ENCODE results near the gene GPR135.

GPR135 gene

GRCh38 chr14:59490756-59491155 is 25.6 kb upstream of the GPR135 start:
- TF ChIP-seq EGR1 (IDR thresholded peaks at IDR 0.05) (no peak), TCF12 (IDR thresholded peaks at IDR 0.05; ENCODE audit: low read depth) (no peak), RAD21 (IDR thresholded peaks at IDR 0.05; ENCODE audit: low read depth) (no peak), USF1 (IDR thresholded peaks at IDR 0.05) (no peak), TEAD4 (IDR thresholded peaks at IDR 0.05) (no peak), FOXM1 (IDR thresholded peaks at IDR 0.05; ENCODE audit: borderline replicate concordance, low read depth) (no peak), ZBTB7A (IDR thresholded peaks at IDR 0.05; ENCODE audit: low read depth) (no peak), EP300 (IDR thresholded peaks at IDR 0.05; ENCODE audit: borderline replicate concordance) (no peak), REST (IDR thresholded peaks at IDR 0.05; ENCODE audit: low read depth) (no peak), TAF1 (IDR thresholded peaks at IDR 0.05; ENCODE audit: low read depth) (no peak), YY1 (IDR thresholded peaks at IDR 0.05; ENCODE audit: low read depth) (no peak), CEBPB (IDR thresholded peaks at IDR 0.05) (no peak)
- TF ChIP-seq, protein P1, sequence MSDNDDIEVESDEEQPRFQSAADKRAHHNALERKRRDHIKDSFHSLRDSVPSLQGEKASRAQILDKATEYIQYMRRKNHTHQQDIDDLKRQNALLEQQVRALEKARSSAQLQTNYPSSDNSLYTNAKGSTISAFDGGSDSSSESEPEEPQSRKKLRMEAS (IDR thresholded peaks at IDR 0.05), result no peak

DNA sequence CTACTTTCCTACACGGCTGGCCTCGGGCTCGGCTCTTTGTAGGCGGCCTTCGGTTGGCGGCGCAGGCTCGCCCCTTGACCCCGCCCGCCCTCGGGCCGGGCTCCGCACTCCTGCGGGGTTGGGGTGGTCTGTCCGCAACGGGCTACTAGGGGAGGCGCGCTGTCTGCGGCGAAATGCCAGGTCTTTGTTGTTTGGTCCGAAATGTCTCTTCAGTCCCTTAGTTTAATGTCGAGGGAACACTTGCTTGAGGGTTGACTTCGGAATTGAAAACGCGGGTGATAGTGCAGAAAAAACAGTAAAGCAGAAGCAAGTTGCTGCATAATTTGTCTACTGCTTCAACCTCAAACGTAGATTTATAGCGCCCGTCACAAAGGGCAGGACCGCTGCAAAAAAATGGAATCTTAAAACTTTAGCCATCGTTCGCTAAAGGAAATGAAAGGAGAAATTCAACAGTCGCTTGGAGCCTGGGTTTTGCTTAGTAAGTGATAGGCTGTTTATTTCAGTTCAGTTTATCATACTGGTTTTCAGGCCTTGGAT is 19.5 kb upstream of the GPR135 start:
- peak; percentile 9; the same call in 1 of the 2 replicates for TF ChIP-seq TAF1 (IDR thresholded peaks at IDR 0.05; ENCODE audit: low read depth)
- no peak for TF ChIP-seq TEAD4 (IDR thresholded peaks at IDR 0.05)

DNA sequence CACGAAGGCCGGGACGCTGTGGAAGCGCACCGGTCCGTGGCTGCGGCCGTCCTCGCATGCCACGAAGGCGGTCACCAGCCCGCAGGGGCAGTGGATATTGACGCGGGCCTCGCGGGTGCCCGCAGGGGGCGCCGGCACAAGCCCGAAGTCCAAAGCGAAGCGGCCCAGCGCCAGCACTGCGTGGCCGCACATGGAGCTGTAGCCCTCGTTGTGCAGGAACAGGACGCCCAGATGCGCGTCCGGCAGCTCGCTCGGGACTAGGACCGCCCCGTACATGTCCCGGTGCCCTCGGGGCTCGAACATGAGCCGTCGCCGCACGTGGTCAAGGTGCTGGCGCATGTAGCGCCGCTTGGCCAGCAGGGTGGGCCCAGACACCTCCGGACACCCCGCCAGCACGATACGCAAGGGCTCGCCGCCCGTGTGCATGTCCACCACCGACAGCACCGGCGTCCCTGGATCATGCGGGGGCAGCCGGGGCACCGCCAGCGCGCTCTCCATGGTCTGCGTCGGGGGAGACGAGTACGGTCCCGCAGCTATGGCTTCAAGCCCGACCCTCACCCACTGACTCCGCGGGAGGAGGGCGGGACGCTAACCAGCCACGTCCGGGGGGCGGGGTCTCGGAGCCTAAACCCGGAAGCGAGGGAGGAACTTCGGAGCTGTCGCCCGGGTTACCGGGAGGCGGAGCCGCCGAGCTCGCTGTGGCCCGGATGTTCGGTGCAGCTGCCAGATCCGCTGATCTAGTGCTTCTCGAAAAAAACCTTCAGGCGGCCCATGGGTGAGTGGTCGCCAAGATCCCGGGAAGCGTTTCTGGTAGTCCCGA is 18.8 kb upstream of the GPR135 start, which contains the start of the genes JKAMP and L3HYPDH:
Gene JKAMP (plus strand): TSS at position 699 of the 820 bp plus-strand sequence. CDS start 73 bp downstream, at position 772.
Gene L3HYPDH (minus strand): TSS at position 590 of the 820 bp plus-strand sequence. CDS start 92 bp downstream, at position 498.
- TF ChIP-seq RAD21 (IDR thresholded peaks at IDR 0.05; ENCODE audit: low read depth) (no peak), YY1 (IDR thresholded peaks at IDR 0.05; ENCODE audit: low read depth) (peak; percentile 16; the same call in 1 of the 2 replicates), TEAD4 (IDR thresholded peaks at IDR 0.05) (no peak), TCF12 (IDR thresholded peaks at IDR 0.05; ENCODE audit: low read depth) (peak; percentile 60), TAF1 (IDR thresholded peaks at IDR 0.05; ENCODE audit: low read depth) (peak; percentile 43), NFIC (IDR thresholded peaks at IDR 0.05) (0 out of 2 replicates have a peak, but pooled peaks have one; percentile 11), CEBPB (IDR thresholded peaks at IDR 0.05) (no peak; the same call in 1 of the 2 replicates), FOXM1 (IDR thresholded peaks at IDR 0.05; ENCODE audit: borderline replicate concordance, low read depth) (no peak), REST (IDR thresholded peaks at IDR 0.05; ENCODE audit: low read depth) (peak; percentile 39), ZBTB7A (IDR thresholded peaks at IDR 0.05; ENCODE audit: low read depth) (peak; percentile 94), USF1 (IDR thresholded peaks at IDR 0.05) (peak; percentile 74; the same call in 1 of the 2 replicates)
- TF ChIP-seq, protein P1 (IDR thresholded peaks at IDR 0.05), result peak; percentile 99

- TF ChIP-seq EP300 (IDR thresholded peaks at IDR 0.05; ENCODE audit: borderline replicate concordance) (no peak), USF1 (IDR thresholded peaks at IDR 0.05) (no peak)
These were observed 18.2 kb upstream of the GPR135 start for GRCh38 chr14:59483363-59483762.

GRCh38 chr14:59482541-59483331 is 17.6 kb upstream of the GPR135 start:
- TF ChIP-seq NFIC (IDR thresholded peaks at IDR 0.05) (peak; percentile 34; the same call in 1 of the 2 replicates), ZBTB7A (IDR thresholded peaks at IDR 0.05; ENCODE audit: low read depth) (no peak)
